Subcutaneous abdominal adipose tissue (tissue), 5 donors: Measurements from ENCODE around the gene GMPR2.

Source experiments
- H3K27ac ChIP-seq: one replicate; pipeline ENCODE4 v1.7.0; 2013; ENCODE audit warnings: low read depth, mild to moderate bottlenecking, inconsistent platforms, low read length, moderate library complexity
- H3K27me3 ChIP-seq, 5 donors: one replicate each; pipeline ENCODE4 v1.7.0; 2013; ENCODE audit warnings: low read length in 5 of 5, inconsistent platforms in 1 of 5; ENCODE audit not compliant: control insufficient read depth in 5 of 5, insufficient read depth in 4 of 5
- H3K36me3 ChIP-seq, 5 donors: one replicate each; pipeline ENCODE4 v1.7.0; 2013; ENCODE audit warnings: low read length in 5 of 5; ENCODE audit not compliant: control insufficient read depth in 5 of 5, insufficient read depth in 5 of 5
- H3K4me1 ChIP-seq, 5 donors: one replicate each; pipeline ENCODE4 v1.7.0; 2013; ENCODE audit warnings: low read length in 5 of 5, mild to moderate bottlenecking in 3 of 5, moderate library complexity in 1 of 5; ENCODE audit not compliant: control insufficient read depth in 5 of 5, insufficient read depth in 5 of 5
- H3K4me3 ChIP-seq, 5 donors: one replicate each; pipeline ENCODE4 v1.7.0; 2013; ENCODE audit warnings: low read length in 5 of 5, low read depth in 1 of 5
- H3K9ac ChIP-seq, 5 donors: one replicate each; pipeline ENCODE4 v1.7.0; 2013; ENCODE audit warnings: low read length in 5 of 5, mild to moderate bottlenecking in 4 of 5, moderate library complexity in 3 of 5
- H3K9me3 ChIP-seq, 5 donors: one replicate each; pipeline ENCODE4 v1.7.0; 2013; ENCODE audit warnings: low read length in 5 of 5; ENCODE audit not compliant: control insufficient read depth in 5 of 5
- donor health status: healthy.
- donor health status: healthy.
- donor health status: healthy.
- donor health status: healthy.
- donor health status: healthy.

The GMPR2 gene

DNA sequence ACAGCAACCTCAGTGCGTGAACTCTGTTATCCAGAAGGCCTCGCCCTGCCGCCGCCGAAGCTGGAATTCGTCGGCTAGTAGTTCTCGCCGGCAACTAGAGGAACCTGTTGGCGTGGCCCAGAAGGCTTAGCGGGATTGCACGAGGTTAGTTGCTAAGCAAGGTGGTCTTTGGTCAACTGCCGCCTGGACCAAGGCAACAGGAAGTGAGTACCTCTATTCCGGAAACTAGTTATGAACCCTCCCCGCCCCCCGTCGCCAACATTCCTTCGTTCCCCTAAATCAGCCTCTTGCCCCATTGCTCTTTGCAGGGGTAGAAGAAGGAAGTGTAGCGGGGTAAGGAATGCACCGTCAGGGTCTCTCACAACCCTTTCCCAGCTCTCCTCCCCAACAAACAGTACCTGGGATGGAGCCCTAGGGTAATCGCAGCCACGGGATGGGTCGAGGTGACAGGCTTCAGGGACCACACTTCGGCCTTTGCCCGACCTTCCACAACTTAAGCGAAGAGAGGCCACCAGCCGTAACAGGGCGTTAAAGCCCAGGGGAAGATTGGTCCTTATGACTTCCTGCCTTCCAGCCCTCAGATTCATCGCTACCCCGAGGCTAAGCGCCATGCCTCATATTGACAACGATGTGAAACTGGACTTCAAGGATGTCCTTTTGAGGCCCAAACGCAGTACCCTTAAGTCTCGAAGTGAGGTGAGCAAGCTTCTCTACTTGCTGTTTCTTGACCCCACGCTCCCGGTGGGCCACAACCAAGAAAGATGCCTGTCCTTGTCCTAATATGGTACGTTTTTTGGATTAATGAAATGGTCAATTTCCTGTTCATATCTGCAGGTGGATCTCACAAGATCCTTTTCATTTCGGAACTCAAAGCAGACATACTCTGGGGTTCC lies at the start of gene GMPR2:
TSS of gene GMPR2 (plus strand) at position 285 of the 893 bp plus-strand sequence. CDS start at position 610, 325 bp downstream.
- H3K4me1 ChIP-seq: peaks cover 8 to 36% (median 29%) of the 10 kb centered on the region in 5 donors
- peak within 1 kb of the TSS; percentile 97 for H3K27ac ChIP-seq
- no peaks in the 10 kb centered on the region for H3K9me3 ChIP-seq
- peak within 1 kb of the TSS; percentile 78 to 96 (median 84) for H3K9ac ChIP-seq
- H3K27me3 ChIP-seq: no peaks in the 10 kb centered on the region
- H3K36me3 ChIP-seq: peaks cover 17 to 40% (median 27%) of the 10 kb centered on the region in 5 donors
- H3K4me3 ChIP-seq: peak within 1 kb of the TSS; percentile 93 to 98 (median 96)

DNA sequence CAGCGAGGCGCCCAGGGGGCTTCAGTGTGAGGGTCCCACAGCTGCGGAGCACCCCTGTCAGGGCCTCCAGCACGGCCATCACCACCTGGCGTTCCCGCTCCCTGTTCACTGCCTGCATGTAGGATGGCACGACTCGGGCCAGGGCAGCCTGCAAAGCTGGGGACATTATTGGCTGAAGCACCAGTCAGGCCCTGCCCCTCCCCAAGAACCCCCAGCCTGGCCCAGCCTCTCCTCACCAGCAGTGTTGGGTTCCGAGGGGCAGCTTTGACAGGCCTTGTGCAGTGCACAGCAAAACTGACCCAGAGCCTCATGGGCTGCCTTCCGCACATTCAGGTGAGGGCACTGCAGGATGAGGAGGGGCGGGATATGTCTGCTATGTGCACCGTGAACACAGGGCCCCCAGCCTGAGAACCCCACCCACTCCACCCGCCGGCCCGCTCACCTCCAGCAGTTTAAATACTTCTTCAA lies 49.7 kb upstream of the GMPR2 start:
- H3K27ac ChIP-seq: no peak overlapping the region
- H3K9ac ChIP-seq: no peak overlapping the region
- H3K9me3 ChIP-seq: no peaks in the 10 kb centered on the region
- H3K36me3 ChIP-seq: peaks cover 0 to 94% (median 86%) of the 10 kb centered on the region in 5 donors
- peaks cover 4 to 8% (median 8%) of the 10 kb centered on the region in 5 donors for H3K4me1 ChIP-seq
- H3K4me3 ChIP-seq: no peak overlapping the region
- no peaks in the 10 kb centered on the region for H3K27me3 ChIP-seq

DNA sequence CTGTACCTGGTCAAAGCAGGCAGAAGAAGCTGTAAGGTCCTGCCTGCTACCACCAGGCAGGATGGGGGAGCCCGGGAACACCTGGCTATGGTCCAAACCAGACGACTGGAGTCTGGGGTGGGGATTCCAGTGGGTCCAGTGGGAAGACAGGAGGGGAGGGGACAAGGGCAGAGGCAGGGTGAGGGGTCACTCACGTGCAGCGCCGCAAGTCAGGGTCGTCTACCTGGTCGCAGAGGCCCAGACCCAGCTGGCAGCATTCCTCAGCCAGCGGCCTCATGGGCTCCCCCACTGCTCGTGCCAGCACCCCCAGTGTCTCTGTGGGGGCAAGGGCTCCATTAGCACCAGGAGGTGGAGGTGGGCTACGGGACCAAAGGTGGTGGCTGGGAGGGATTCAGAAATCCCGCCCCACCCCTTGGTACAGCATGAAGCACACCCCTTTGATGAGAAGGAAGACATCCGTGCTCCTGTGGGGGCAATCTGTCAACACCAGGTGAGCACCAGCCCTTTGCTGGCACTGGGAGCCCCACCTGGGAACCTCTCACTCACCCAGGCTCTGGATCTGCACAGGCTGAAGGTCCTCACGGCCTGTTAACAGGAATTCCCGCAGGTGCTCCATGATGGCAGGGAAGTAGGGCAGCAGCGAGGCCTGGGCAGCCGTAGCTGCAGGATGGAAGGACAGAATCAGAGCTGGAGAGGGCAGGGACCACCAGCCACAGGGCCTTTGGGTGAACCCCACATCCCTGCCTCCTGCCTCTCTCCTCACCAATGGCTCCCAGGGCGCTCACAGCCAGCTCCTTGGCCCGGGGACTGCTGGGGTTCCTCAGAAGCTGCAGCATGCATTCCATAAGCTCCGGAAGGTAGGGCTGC lies 48.4 kb upstream of the GMPR2 start:
- no peaks in the 10 kb centered on the region for H3K9me3 ChIP-seq
- no peak overlapping the region for H3K4me3 ChIP-seq
- no peaks in the 10 kb centered on the region for H3K27me3 ChIP-seq
- H3K27ac ChIP-seq: no peak overlapping the region
- H3K9ac ChIP-seq: no peak overlapping the region
- H3K4me1 ChIP-seq: peaks cover 6 to 20% (median 18%) of the 10 kb centered on the region in 5 donors
- peaks cover 0 to 81% (median 73%) of the 10 kb centered on the region in 5 donors for H3K36me3 ChIP-seq

DNA sequence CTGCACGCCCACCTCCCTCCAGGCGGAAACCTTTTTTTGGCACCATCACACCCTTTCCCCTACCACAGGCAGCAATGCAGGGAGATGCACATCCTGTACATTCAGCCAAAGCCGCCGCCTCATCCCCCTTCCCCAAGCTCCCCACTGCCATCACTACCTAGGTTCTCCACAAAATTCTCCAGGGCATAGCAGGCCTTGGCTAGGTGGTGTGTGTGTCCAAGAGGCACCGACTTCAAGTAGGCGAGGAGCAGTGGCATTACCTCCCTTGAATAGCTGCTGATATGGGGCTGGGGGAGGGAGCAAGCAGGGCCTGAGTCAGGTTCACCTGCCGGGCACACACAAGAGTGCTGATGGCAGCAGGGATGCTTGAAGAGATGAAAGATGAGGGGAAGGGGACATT lies 47.7 kb upstream of the GMPR2 start:
- Histone ChIP-seq H3K4me3 (no peak overlapping the region), H3K9ac (no peak overlapping the region), H3K9me3 (no peaks in the 10 kb centered on the region), H3K27me3 (no peaks in the 10 kb centered on the region), H3K27ac (no peak overlapping the region), H3K36me3 (peaks cover 0 to 76% (median 66%) of the 10 kb centered on the region in 5 donors), H3K4me1 (peaks cover 6 to 20% (median 19%) of the 10 kb centered on the region in 5 donors)

DNA sequence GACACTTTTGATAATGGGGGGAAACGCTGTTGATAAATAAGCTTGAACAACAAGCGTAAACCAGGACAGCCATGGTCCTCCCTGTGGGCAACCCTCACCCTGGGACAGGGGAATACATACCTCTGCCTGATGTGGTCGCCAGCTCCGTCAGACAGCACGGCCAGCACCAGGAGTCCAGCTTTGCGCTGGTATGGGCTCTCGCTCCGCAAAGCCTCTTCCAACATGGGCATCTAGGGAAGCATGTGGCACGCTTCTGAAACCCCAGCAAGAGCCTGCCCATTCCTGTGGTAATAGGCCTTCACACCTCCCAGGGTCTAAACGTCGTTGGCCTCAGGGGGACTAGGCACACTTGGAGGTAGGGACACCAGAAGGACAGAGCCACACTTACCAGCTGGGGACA lies 47.0 kb upstream of the GMPR2 start:
- Histone ChIP-seq H3K27me3 (no peaks in the 10 kb centered on the region), H3K27ac (no peak overlapping the region), H3K4me3 (no peak overlapping the region), H3K4me1 (peaks cover 6 to 20% (median 19%) of the 10 kb centered on the region in 5 donors), H3K9ac (no peak overlapping the region), H3K36me3 (peaks cover 0 to 75% (median 65%) of the 10 kb centered on the region in 5 donors), H3K9me3 (no peaks in the 10 kb centered on the region)

DNA sequence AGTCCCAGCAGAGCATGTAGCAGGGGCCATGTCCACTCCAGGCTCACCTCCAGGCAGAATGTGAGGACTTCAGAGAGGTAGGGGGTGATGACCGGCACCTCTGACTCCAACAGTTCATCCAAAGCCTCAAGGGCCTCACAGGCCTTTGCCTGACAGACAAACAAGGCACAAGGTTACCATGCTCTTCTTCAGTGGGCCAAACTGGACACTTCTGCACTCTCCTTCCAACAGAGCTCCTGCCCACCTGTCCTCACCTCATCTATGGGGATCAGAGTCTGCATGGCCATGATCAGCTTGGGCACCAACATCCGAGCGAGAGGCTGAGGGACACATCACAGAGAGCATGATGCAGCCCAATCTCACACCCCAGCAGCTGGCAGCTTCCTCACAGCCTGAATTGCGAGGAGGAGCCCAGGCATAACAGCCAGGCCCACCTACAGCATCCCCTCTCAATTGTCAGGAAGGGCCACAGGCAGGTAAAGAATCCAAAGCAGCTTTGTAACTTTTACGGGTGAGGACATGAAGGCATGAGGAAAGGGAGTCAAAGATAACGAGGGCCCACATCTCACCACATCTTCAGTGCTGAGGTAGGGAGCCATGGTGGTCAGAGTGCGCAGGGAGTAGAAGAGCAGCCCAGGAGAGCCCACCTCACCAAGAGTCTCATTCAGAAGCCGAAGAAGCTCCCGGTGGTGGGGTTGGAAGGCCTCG lies 45.7 kb upstream of the GMPR2 start:
- no peak overlapping the region for H3K9ac ChIP-seq
- H3K9me3 ChIP-seq: no peaks in the 10 kb centered on the region
- no peaks in the 10 kb centered on the region for H3K27me3 ChIP-seq
- H3K27ac ChIP-seq: no peak overlapping the region
- H3K36me3 ChIP-seq: peaks cover 5 to 71% (median 57%) of the 10 kb centered on the region in 5 donors
- H3K4me1 ChIP-seq: peaks cover 6 to 20% (median 19%) of the 10 kb centered on the region in 5 donors
- H3K4me3 ChIP-seq: no peak overlapping the region

DNA sequence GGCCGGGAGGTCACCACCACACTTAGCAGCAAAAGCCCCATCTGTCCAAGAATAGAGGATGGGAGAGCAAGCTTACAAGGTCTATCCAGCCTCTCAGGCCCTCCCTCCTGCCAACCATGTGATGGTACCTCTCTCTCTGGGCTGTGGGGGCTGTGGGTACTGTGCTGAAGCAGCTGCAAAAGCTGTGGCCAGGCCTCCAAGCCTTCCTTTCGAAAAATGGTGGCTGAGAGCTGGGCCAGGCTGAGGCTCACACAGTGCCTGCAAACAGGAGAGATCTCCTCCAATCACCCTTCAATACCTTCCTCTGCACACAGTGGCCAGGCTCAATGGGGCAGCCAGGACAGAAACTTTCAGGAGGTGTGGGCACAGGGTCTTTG lies 45.2 kb upstream of the GMPR2 start:
- no peak overlapping the region for H3K27ac ChIP-seq

DNA sequence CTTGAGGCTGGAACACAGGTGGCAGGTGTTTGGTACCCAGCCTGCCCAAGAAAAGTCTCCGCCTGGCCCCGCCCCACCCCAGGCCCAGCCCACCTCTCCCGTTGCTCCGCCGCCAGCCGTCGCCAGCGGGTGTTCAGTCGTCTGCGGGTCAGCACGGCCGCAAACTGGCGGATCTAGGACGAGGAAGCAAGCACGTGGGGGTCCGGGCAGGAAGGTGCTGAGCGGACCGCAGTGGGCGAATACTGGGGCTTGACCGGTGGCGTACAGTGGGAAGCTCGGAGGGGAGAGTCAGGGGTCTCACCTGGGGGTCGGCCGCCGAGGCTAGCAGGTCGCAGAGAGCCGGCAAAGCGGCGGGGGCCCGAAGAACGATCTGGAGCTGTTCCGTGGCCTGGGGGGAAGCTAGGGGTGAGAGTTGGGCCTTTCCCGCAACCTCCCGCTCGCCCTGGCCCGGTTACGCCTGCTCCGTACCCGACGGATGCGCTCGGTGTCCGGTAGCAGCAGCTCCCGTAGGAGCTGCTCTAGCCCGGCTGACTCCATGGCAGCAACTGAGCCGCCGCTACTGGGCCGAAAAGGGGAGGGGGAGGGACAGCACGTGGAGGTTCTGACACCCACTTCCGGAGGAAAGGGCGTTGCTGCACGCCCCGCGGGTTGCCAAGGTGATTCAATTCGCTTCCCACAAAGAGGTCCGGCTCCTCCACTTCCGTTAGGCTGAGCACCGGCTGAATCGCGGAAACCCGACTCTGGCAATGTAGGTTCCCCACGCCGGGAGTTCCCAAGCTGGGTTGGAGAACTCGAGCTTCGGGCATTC lies 44.3 kb upstream of the GMPR2 start, which contains the start of gene IPO4:
TSS of gene IPO4 (minus strand) at position 566 of the 808 bp plus-strand sequence. CDS start at position 537, 29 bp downstream.
- peaks cover 5 to 68% (median 54%) of the 10 kb centered on the region in 5 donors for H3K36me3 ChIP-seq
- H3K4me3 ChIP-seq: peak within 1 kb of the TSS; percentile 68 to 78 (median 74)
- H3K27me3 ChIP-seq: no peaks in the 10 kb centered on the region
- H3K4me1 ChIP-seq: peaks cover 6 to 20% (median 19%) of the 10 kb centered on the region in 5 donors
- peak within 1 kb of the TSS; percentile 56 to 83 (median 78) for H3K9ac ChIP-seq
- H3K9me3 ChIP-seq: no peaks in the 10 kb centered on the region
- H3K27ac ChIP-seq: peak within 1 kb of the TSS; percentile 74

More for the DNA sequence above, 45.2 kb upstream of the GMPR2 start:
- Histone ChIP-seq H3K4me3 (peak overlapping the region; percentile 68 to 78 (median 74)), H3K9me3 (no peaks in the 10 kb centered on the region), H3K9ac (peak overlapping the region in 3 of 5 donors; percentile 5 to 83 (median 82)), H3K27me3 (no peaks in the 10 kb centered on the region), H3K36me3 (peaks cover 5 to 71% (median 57%) of the 10 kb centered on the region in 5 donors), H3K4me1 (peaks cover 6 to 20% (median 19%) of the 10 kb centered on the region in 5 donors)

DNA sequence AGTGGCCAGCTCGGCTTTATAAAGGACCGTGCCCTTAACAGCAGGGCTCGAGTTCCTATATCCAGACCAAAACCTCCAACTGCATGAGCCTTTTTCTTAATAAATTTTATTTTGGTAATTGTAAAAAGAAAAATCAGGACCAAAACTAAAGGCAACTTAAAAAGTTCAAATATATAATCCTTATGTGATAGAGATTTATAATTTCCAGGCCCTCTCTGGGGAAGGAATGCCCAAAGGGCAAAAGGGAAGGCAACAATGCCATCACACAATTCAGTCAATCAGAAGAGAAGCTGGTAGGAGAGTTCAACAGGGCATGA lies 43.7 kb upstream of the GMPR2 start:
- H3K9me3 ChIP-seq: no peaks in the 10 kb centered on the region
- no peaks in the 10 kb centered on the region for H3K27me3 ChIP-seq
- peak overlapping the region in 1 of 5 donors; percentile 78 for H3K9ac ChIP-seq
- peaks cover 6 to 22% (median 20%) of the 10 kb centered on the region in 5 donors for H3K4me1 ChIP-seq
- H3K4me3 ChIP-seq: peak overlapping the region in 3 of 5 donors; percentile 74 to 76 (median 74)
- peak overlapping the region; percentile 74 for H3K27ac ChIP-seq
- peaks cover 5 to 63% (median 50%) of the 10 kb centered on the region in 5 donors for H3K36me3 ChIP-seq
